ENCODE data around the gene EYS. TPM values are rescaled to one million over a fixed set of nuclear protein-coding genes. Genes with fewer than 3 reads are reported as not detected.
"Not testable (repeated sequence)": the region's sequence is repeated elsewhere in the genome, so short reads cannot be mapped to it uniquely, and the experiment has no call there.

EYS gene
- total RNA-seq, 1 experiment from 2014 or later = not detected

DNA sequence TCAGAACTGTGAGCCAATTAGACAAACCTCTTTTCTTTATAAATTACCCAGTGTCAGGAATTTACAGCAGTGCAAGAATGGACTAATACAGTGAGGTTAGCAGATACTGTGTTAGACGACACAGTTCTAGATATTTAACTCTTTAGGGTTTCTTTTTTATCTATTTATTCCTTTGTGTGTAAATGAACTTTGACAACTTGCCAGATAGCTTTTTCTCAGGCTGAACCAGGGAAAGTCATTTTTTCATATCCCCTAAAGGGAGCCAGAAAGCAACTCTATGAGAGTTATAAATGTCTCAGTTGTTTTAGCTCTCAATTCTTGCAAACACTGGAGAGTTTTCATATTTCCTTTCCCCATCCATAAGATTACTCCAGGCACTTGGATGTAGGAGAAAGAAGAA, 1794.1 kb downstream of the EYS start:
- H3K27me3 ChIP-seq = no peaks in the 10 kb centered on the region
- H3K36me3 ChIP-seq = no peaks in the 10 kb centered on the region
- H3K4me3 ChIP-seq = no peak overlapping the region
- no peak for DNase-seq
- H3K4me1 ChIP-seq = no peaks in the 10 kb centered on the region
- no peaks in the 10 kb centered on the region for H3K9me3 ChIP-seq (replicated peaks)
- no peak overlapping the region for H3K27ac ChIP-seq

- Histone ChIP-seq H3K27ac (no peak overlapping the region), H3K4me3 (no peak overlapping the region), H3K9me3 (replicated peaks) (no peaks in the 10 kb centered on the region), H3K4me1 (no peaks in the 10 kb centered on the region), H3K27me3 (no peaks in the 10 kb centered on the region), H3K36me3 (no peaks in the 10 kb centered on the region)
- no peak for DNase-seq
These were observed 1796.0 kb downstream of the EYS start for GRCh38 chr6:63910863-63911551.

GRCh38 chr6:63904650-63905248, 1802.3 kb downstream of the EYS start:
- Histone ChIP-seq H3K9me3 (replicated peaks) (no peaks in the 10 kb centered on the region), H3K4me3 (no peak overlapping the region), H3K27ac (no peak overlapping the region), H3K36me3 (no peaks in the 10 kb centered on the region), H3K4me1 (no peaks in the 10 kb centered on the region), H3K27me3 (no peaks in the 10 kb centered on the region; the same call in 1 of the 2 replicates)
- DNase-seq = no peak

DNA sequence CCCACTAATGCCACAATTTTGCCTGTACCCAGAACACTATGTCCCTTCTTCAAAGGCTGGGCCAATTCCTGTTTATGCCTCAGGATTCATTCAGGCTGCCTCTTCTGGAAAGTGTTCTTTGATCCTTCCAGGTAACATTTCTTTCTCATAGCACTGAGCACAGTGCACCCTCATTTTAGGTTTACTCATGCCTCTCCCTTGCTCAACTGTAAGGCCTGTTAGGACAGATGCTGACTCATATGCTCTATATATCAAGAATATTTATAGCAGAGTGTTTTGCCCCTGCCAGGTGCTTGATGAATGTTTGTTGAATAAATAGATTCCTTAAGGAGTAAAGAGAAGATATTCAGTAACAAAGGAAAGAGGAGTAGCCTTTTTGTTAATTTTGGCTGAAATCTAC, 1807.5 kb downstream of the EYS start:
- no peaks in the 10 kb centered on the region for H3K4me1 ChIP-seq
- H3K36me3 ChIP-seq = no peaks in the 10 kb centered on the region
- no peak for DNase-seq
- no peaks in the 10 kb centered on the region for H3K9me3 ChIP-seq (replicated peaks)
- H3K27ac ChIP-seq = no peak overlapping the region
- no peak overlapping the region for H3K4me3 ChIP-seq
- no peaks in the 10 kb centered on the region; the same call in 1 of the 2 replicates for H3K27me3 ChIP-seq

DNA sequence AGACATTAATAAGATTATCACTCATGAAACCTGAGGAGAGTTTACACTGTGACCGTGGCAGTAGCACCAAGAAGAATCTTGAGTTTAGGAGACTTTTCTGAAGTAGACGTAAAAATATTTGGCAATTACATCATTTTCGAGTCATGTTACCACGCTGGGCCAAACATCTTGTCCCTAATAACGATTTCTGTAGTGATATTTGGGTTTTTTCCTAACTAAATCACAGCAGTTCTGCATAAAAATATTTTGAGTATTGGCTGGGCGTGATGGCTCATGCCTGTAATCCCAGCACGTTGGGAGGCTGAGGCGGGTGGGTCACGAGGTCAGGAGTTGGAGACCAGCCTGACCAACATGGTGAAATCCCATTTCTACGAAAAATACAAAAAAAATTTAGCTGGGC, 1809.1 kb downstream of the EYS start:
- H3K4me1 ChIP-seq = no peaks in the 10 kb centered on the region
- DNase-seq = peak in 1 of 2 experiments; percentile 6
- H3K27ac ChIP-seq = peak overlapping the region; percentile 7; the same call in 1 of the 2 replicates
- no peaks in the 10 kb centered on the region for H3K36me3 ChIP-seq
- no peaks in the 10 kb centered on the region for H3K9me3 ChIP-seq (replicated peaks)
- no peak overlapping the region for H3K4me3 ChIP-seq
- no peaks in the 10 kb centered on the region; the same call in 1 of the 2 replicates for H3K27me3 ChIP-seq

- no peaks in the 10 kb centered on the region for H3K36me3 ChIP-seq
- H3K4me3 ChIP-seq = no peak overlapping the region
- peak in 1 of 2 experiments; percentile 21 for DNase-seq
- no peaks in the 10 kb centered on the region for H3K9me3 ChIP-seq (replicated peaks)
- peak overlapping the region; percentile 7; the same call in 1 of the 2 replicates for H3K27ac ChIP-seq
- no peaks in the 10 kb centered on the region; the same call in 1 of the 2 replicates for H3K27me3 ChIP-seq
- no peaks in the 10 kb centered on the region for H3K4me1 ChIP-seq
These were observed 1809.6 kb downstream of the EYS start for GRCh38 chr6:63897459-63897858.

DNA sequence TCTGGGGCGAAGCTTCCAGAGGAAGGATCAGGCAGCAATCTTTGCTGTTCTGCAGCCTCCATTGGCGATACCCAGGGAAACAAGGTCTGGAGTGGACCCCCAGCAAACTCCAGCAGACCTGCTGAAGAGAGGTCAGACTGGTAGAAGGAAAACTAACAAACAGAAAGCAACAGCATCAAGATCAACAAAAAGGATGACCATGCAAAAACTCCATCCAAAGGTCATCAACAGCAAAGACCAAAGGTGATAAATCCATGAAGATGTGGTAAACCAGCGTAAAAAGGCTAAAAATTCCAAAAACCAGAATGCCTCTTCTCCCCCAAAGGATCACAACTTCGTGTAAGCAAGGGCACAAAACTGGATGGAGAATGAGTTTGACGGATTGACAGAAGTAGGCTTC, 1818.6 kb downstream of the EYS start:
- H3K27me3 ChIP-seq = no peaks in the 10 kb centered on the region
- no peak overlapping the region for H3K4me3 ChIP-seq
- H3K4me1 ChIP-seq = no peaks in the 10 kb centered on the region
- H3K27ac ChIP-seq = no peak overlapping the region
- DNase-seq = no peak
- no peaks in the 10 kb centered on the region for H3K36me3 ChIP-seq
- no peaks in the 10 kb centered on the region for H3K9me3 ChIP-seq (replicated peaks)

DNA sequence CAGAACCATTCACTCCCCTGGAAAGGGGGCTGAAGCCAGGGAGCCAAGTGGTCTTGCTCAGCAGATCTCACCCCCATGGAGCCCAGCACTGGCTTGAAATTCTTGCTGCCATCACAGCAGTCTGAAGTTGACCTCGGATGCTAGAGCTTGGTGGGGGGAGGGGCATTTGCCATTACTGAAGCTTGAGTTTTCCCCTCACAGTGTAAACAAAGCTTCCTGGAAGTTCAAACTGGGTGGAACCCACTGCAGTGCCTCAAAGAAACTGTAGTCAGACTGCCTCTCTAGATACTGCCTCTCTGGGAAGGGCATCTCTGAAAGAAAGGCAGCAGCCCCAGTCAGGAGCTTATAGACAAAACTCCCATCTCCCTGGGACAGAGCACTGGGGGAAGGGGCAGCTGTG, 1819.2 kb downstream of the EYS start:
- H3K9me3 ChIP-seq (replicated peaks); DNase-seq; H3K27ac ChIP-seq; H3K36me3 ChIP-seq; H3K27me3 ChIP-seq; H3K4me3 ChIP-seq; H3K4me1 ChIP-seq: not testable (repeated sequence)

DNA sequence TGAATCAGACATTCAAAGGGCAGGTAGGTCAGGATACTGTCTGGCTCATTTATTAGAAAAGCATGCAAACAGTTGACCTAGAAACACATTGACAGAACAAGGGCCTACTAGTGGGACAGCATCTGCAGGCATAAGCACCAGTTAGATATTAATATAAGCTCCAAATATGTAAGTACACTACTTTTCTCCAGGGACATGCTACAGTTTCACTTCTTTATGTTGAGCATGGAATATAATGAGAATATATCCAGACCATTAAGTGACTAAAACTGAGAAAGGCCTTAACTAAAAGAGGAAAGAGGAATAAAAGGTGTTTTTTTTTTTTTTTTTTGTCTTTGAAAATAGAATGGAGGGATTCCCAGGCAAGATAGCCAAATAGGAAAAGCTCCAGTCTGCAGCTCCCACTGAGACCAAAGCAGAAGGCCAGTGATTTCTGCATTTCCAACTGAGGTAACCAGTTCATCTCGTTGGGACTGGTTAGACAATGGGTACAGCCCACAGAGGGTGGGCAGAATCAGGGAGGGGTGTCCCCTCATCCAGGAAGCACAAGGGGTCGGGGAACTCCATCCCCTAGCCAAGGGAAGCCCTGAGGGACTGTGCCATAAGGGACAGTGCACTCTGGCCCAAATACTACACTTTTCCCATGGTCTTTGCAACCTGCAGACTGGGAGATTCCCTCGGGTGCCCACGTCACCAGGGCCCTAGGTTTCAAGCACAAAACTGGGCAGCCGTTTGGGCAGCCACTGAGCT, 1819.8 kb downstream of the EYS start:
- Histone ChIP-seq H3K27me3 (no peaks in the 10 kb centered on the region), H3K4me1 (no peaks in the 10 kb centered on the region), H3K36me3 (no peaks in the 10 kb centered on the region), H3K9me3 (replicated peaks) (no peaks in the 10 kb centered on the region), H3K4me3 (no peak overlapping the region), H3K27ac (no peak overlapping the region)
- DNase-seq = no peak

DNA sequence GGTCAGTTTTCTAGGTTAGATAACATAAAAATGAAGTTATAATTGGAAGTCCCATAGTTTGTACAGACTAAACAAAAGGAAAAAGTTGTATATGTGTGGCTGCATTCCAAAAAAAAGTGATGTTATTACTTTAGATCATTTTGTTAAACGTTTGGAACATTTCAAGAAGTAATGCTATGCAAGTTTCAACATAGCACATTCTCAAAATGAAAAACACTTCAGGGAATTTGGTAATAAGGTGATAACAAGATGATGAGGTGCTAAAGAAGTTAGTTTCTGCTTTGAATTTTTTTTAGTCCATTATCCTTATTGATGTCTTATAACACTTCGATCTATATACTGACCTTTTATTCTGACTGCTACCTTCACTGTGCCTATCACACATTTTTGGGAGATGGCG, 1820.7 kb downstream of the EYS start:
- no peaks in the 10 kb centered on the region for H3K27me3 ChIP-seq
- no peak overlapping the region for H3K27ac ChIP-seq
- no peaks in the 10 kb centered on the region for H3K36me3 ChIP-seq
- H3K4me3 ChIP-seq = no peak overlapping the region
- H3K4me1 ChIP-seq = no peaks in the 10 kb centered on the region
- no peaks in the 10 kb centered on the region for H3K9me3 ChIP-seq (replicated peaks)
- DNase-seq = no peak

GRCh38 chr6:63883597-63883996, 1823.4 kb downstream of the EYS start:
- Histone ChIP-seq H3K9me3 (replicated peaks) (no peaks in the 10 kb centered on the region), H3K36me3 (no peaks in the 10 kb centered on the region), H3K27me3 (no peaks in the 10 kb centered on the region), H3K4me1 (no peaks in the 10 kb centered on the region), H3K4me3 (no peak overlapping the region), H3K27ac (no peak overlapping the region)
- DNase-seq = no peak

GRCh38 chr6:63882208-63882607, 1824.8 kb downstream of the EYS start:
- no peaks in the 10 kb centered on the region for H3K36me3 ChIP-seq
- no peak for DNase-seq
- H3K4me3 ChIP-seq = no peak overlapping the region
- no peak overlapping the region for H3K27ac ChIP-seq
- no peaks in the 10 kb centered on the region for H3K4me1 ChIP-seq
- no peaks in the 10 kb centered on the region for H3K9me3 ChIP-seq (replicated peaks)
- no peaks in the 10 kb centered on the region for H3K27me3 ChIP-seq

DNA sequence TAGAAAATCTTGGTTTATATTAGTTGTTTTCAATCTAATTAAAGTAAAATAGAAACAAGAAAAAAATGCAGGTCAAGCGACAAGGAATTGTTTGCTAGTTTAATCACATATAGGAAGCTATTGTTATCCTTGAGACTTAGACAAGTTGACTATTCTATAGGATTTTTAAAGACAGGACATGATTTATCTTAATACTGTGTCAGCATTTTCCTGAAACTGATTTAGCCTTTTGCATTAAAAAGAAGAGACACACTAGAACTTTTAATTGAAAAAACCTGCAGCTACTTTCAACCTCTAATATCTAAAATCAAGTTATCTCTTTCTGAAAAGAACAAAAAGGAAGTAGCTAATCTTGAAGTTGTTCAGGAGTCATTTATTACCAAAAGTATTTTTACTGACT, 1825.2 kb downstream of the EYS start:
- H3K4me3 ChIP-seq = no peak overlapping the region
- no peaks in the 10 kb centered on the region for H3K36me3 ChIP-seq
- DNase-seq = no peak
- H3K4me1 ChIP-seq = no peaks in the 10 kb centered on the region
- H3K27ac ChIP-seq = no peak overlapping the region
- no peaks in the 10 kb centered on the region for H3K9me3 ChIP-seq (replicated peaks)
- no peaks in the 10 kb centered on the region for H3K27me3 ChIP-seq

DNA sequence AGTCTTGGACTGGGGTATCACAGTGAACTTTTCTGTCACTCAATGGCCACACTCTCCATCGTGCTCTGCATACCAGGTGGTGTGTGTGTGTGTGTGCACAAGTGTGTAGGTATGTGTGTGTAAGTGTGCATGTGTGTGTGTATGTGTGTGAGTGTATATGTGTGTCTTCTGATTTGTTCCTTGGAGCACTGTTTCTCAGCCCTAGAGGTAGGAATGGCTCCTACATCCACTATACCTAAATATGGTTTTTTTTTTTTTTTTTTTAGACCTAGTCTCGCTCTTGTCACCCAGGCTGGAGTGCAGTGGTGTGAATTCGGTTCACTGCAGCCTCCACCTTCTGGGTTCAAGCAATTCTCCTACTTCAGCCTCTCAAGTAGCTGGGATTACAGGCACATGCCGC, 1834.8 kb downstream of the EYS start:
- Histone ChIP-seq H3K9me3 (replicated peaks) (no peaks in the 10 kb centered on the region), H3K4me1 (no peaks in the 10 kb centered on the region), H3K27ac (no peak overlapping the region), H3K36me3 (no peaks in the 10 kb centered on the region), H3K4me3 (no peak overlapping the region), H3K27me3 (no peaks in the 10 kb centered on the region)
- no peak for DNase-seq

DNA sequence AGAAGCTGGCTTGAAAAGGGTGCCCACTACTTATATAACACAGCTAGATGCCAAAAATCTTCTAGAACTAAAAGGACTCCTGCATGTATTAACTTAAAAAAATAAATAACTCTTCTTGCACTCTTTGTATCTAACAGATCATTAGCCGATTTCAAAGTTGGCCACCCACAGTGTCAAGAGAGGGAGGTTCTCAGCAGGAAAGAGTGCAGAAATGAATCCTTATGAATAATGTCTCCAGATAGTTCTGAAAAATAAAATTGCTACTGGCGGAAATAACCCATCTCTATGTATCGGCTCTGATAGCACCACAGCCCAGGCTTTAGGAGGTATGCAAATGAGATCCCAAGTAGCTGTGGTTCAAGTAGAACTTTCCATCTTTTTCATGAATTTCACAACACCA, 1838.7 kb downstream of the EYS start:
- H3K4me1 ChIP-seq = no peaks in the 10 kb centered on the region
- no peak overlapping the region for H3K4me3 ChIP-seq
- no peaks in the 10 kb centered on the region for H3K9me3 ChIP-seq (replicated peaks)
- no peaks in the 10 kb centered on the region for H3K36me3 ChIP-seq
- H3K27ac ChIP-seq = no peak overlapping the region
- no peak for DNase-seq
- H3K27me3 ChIP-seq = no peaks in the 10 kb centered on the region

Data from SJCRH30 (cell line).